ENCODE data around the gene MAG.

MAG gene

DNA sequence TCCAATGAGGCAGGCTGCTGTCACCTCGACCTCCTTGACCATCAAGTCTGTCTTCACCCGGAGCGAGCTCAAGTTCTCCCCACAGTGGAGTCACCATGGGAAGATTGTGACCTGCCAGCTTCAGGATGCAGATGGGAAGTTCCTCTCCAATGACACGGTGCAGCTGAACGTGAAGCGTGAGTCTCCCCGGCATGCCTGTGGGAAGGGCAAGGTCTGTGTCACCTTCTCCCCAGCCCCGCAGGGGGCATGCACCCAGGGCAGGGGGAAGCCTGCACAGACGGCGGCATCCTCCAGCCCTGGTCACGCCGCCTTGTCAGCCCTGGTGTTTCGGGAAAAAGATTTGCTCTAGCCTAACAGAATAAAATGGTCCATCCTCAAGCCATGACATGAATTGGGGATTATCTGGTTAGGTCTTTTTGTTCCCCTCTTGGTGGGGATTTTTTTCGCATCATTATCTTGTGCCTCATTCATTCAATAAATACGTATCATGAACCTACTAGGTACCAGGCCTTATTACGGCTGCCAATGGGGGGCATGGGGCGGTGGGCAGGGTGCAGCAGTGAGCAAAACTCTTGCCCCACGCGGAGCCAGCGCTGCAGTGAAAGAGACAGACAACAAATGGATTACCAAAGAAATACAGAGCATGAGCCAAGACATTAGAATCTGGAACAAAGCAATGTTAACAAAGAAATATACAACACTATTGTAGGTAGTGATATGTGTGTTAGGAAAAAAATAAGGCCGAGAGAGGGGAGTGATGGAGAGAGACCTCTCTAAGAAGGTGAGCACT lies 44.4 kb downstream of the MAG start:
- Histone ChIP-seq H3K27ac (ENCODE audit: low read length) (no peak overlapping the region), H3K4me3 (ENCODE audit: low read length) (no peak overlapping the region), H3K4me1 (ENCODE audit: control insufficient read depth, insufficient read depth, low read length) (no peaks in the 10 kb centered on the region), H3K27me3 (ENCODE audit: control insufficient read depth, insufficient read depth, low read length) (no peaks in the 10 kb centered on the region), H3K9me3 (ENCODE audit: control insufficient read depth, insufficient read depth, low read length) (no peaks in the 10 kb centered on the region), H3K36me3 (ENCODE audit: control insufficient read depth, insufficient read depth, low read length) (no peaks in the 10 kb centered on the region)
- WGBS (ENCODE audit: insufficient coverage, insufficient read length): no CpG with 5 or more reads among the region's 21 CpGs
- no peak for DNase-seq (ENCODE audit: low read depth, low spot score)

DNA sequence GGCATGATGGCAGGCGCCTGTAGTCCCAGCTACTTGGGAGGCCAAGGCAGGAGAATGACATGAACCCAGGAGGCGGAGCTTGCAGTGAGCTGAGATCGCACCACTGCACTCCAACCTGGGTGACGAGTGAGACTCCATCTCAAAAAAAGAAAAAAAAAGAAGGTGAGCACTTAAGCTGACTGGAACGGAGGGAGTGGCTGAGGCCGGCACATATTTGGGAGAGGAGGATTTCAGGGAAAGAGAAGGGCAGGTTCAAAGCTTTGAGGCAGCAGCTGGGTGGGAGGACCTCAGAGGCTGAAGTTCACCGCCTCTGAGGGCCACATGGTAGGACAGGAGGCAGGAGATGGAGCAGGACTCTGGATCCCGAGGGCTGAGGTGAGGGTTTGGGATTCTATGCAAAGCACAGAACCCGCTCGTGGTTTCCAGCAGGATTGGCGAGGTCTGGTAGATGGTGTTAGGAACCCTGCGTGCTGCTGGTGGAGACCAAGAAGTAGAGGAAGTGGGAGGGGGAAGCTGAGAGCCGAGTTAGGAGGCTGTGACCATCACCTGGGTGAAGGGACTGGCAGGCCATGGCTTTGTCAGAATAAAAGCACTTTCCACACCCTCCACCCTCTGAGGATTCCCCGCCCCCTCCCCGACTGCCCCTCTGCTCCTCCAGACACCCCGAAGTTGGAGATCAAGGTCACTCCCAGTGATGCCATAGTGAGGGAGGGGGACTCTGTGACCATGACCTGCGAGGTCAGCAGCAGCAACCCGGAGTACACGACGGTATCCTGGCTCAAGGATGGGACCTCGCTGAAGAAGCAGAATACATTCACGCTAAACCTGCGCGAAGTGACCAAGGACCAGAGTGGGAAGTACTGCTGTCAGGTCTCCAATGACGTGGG lies 45.4 kb downstream of the MAG start:
- DNase-seq (ENCODE audit: low read depth, low spot score): no peak
- H3K27me3 ChIP-seq (ENCODE audit: control insufficient read depth, insufficient read depth, low read length): no peaks in the 10 kb centered on the region
- no peaks in the 10 kb centered on the region for H3K9me3 ChIP-seq (ENCODE audit: control insufficient read depth, insufficient read depth, low read length)
- H3K27ac ChIP-seq (ENCODE audit: low read length): no peak overlapping the region
- WGBS (ENCODE audit: insufficient coverage, insufficient read length): no CpG with 5 or more reads among the region's 25 CpGs
- H3K36me3 ChIP-seq (ENCODE audit: control insufficient read depth, insufficient read depth, low read length): no peaks in the 10 kb centered on the region
- H3K4me1 ChIP-seq (ENCODE audit: control insufficient read depth, insufficient read depth, low read length): no peaks in the 10 kb centered on the region
- H3K4me3 ChIP-seq (ENCODE audit: low read length): no peak overlapping the region

DNA sequence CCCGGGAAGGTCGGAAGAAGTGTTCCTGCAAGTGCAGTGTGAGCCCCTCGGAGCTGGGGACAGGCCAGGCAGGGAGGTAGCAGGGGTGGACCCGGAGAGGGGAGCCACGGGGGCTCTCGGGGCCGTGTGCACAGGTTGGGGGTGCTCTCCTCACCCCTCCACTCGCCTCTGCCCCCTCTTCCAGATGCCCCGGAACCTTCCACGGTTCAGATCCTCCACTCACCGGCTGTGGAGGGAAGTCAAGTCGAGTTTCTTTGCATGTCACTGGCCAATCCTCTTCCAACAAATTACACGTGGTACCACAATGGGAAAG lies 46.0 kb downstream of the MAG start:
- no peaks in the 10 kb centered on the region for H3K36me3 ChIP-seq (ENCODE audit: control insufficient read depth, insufficient read depth, low read length)

DNA sequence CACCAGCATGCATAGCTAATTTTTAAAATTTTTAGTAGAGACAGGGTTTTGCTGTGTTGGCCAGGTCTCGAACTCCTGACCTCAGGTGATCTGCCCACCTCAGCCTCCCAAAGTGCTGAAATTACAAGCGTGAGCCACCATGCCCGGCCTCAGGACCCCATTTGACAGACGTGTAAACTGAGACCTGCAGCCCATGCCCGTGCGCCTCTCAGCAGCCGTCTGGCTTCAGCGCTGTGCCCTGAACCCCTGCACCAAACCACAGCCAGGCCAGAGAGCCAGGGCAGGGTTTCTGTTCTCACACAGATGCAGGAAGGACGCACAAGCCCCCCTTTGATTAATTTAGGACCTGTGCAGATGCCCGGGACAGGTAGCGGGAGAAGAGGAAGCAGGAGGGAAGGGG lies 48.5 kb downstream of the MAG start:
- Histone ChIP-seq H3K4me3 (ENCODE audit: low read length) (no peak overlapping the region), H3K36me3 (ENCODE audit: control insufficient read depth, insufficient read depth, low read length) (no peaks in the 10 kb centered on the region), H3K4me1 (ENCODE audit: control insufficient read depth, insufficient read depth, low read length) (no peaks in the 10 kb centered on the region), H3K27ac (ENCODE audit: low read length) (no peak overlapping the region), H3K27me3 (ENCODE audit: control insufficient read depth, insufficient read depth, low read length) (no peaks in the 10 kb centered on the region), H3K9me3 (ENCODE audit: control insufficient read depth, insufficient read depth, low read length) (no peaks in the 10 kb centered on the region)
- WGBS (ENCODE audit: insufficient coverage, insufficient read length): no CpG with 5 or more reads among the region's 11 CpGs
- no peak for DNase-seq (ENCODE audit: low read depth, low spot score)

More for the DNA sequence above, 46.0 kb downstream of the MAG start:
- no CpG with 5 or more reads among the region's 13 CpGs for WGBS (ENCODE audit: insufficient coverage, insufficient read length)
- Histone ChIP-seq H3K9me3 (ENCODE audit: control insufficient read depth, insufficient read depth, low read length) (no peaks in the 10 kb centered on the region), H3K4me3 (ENCODE audit: low read length) (no peak overlapping the region), H3K27me3 (ENCODE audit: control insufficient read depth, insufficient read depth, low read length) (no peaks in the 10 kb centered on the region), H3K4me1 (ENCODE audit: control insufficient read depth, insufficient read depth, low read length) (no peaks in the 10 kb centered on the region), H3K27ac (ENCODE audit: low read length) (no peak overlapping the region)
- no peak for DNase-seq (ENCODE audit: low read depth, low spot score)

DNA sequence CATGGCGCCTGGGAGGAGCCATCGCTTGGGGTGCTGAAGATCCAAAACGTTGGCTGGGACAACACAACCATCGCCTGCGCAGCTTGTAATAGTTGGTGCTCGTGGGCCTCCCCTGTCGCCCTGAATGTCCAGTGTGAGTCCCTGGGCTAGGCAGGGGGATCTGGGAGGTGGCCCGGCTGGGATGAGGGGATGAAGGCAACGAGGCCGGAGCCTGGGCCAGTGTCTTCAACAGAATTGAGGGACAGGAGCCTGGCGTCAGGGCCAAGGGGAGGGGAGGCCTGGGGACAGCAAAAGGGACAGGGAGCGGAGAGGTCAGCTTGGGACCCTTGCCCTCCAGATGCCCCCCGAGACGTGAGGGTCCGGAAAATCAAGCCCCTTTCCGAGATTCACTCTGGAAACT lies 49.0 kb downstream of the MAG start:
- Histone ChIP-seq H3K27ac (ENCODE audit: low read length) (no peak overlapping the region), H3K27me3 (ENCODE audit: control insufficient read depth, insufficient read depth, low read length) (no peaks in the 10 kb centered on the region), H3K4me1 (ENCODE audit: control insufficient read depth, insufficient read depth, low read length) (no peaks in the 10 kb centered on the region), H3K4me3 (ENCODE audit: low read length) (no peak overlapping the region), H3K9me3 (ENCODE audit: control insufficient read depth, insufficient read depth, low read length) (no peaks in the 10 kb centered on the region), H3K36me3 (ENCODE audit: control insufficient read depth, insufficient read depth, low read length) (no peaks in the 10 kb centered on the region)
- DNase-seq (ENCODE audit: low read depth, low spot score): no peak
- no CpG with 5 or more reads among the region's 16 CpGs for WGBS (ENCODE audit: insufficient coverage, insufficient read length)

DNA sequence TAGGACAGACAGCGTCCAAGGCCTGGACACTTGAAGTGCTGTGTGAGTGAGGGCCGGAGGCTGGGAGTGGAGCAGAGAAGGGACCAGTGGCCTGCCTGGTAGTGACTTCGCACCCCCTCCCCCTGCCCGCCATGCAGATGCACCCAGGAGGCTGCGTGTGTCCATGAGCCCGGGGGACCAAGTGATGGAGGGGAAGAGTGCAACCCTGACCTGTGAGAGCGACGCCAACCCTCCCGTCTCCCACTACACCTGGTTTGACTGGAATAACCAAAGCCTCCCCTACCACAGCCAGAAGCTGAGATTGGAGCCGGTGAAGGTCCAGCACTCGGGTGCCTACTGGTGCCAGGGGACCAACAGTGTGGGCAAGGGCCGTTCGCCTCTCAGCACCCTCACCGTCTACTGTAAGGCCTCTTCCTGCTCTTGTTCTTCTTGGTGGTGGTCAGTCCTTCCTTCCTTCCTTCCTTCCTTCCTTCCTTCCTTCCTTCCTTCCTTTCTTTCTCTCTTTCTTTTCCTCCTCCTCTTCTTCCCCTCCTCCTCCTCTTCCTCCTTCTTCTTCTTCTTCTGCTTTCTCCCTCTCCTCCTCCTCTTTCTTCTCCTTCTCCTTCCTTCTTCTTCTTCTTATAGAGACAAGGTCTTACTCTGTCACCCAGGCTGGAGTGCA lies 49.7 kb downstream of the MAG start:
- no CpG with 5 or more reads among the region's 14 CpGs for WGBS (ENCODE audit: insufficient coverage, insufficient read length)
- Histone ChIP-seq H3K4me3 (ENCODE audit: low read length) (no peak overlapping the region), H3K27me3 (ENCODE audit: control insufficient read depth, insufficient read depth, low read length) (no peaks in the 10 kb centered on the region), H3K9me3 (ENCODE audit: control insufficient read depth, insufficient read depth, low read length) (no peaks in the 10 kb centered on the region), H3K36me3 (ENCODE audit: control insufficient read depth, insufficient read depth, low read length) (no peaks in the 10 kb centered on the region), H3K27ac (ENCODE audit: low read length) (no peak overlapping the region), H3K4me1 (ENCODE audit: control insufficient read depth, insufficient read depth, low read length) (no peaks in the 10 kb centered on the region)
- DNase-seq (ENCODE audit: low read depth, low spot score): no peak

DNA sequence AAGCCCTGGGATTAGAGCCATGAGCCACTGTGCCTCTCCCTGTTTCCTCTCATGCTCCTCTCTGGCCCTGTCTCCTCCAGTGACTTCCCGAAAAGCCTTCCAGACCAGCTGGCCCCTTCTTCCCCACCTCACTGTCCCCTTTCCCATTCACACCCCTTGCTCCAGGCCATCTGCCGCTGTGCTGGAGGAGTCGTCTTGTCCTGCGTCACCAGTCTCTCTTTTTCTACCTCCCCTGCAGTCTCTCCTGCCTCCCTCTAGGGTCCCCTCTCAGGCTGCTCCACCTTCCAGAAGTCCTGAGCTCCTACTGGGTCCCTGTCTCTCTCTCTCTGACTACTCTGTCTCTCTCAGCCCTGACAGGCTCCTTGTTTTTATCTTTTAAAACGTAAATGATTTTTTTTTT lies 50.5 kb downstream of the MAG start:
- WGBS (ENCODE audit: insufficient coverage, insufficient read length): no CpG with 5 or more reads among the region's 5 CpGs
- H3K4me1 ChIP-seq (ENCODE audit: control insufficient read depth, insufficient read depth, low read length): no peaks in the 10 kb centered on the region
- H3K27me3 ChIP-seq (ENCODE audit: control insufficient read depth, insufficient read depth, low read length): no peaks in the 10 kb centered on the region
- DNase-seq (ENCODE audit: low read depth, low spot score): no peak
- H3K9me3 ChIP-seq (ENCODE audit: control insufficient read depth, insufficient read depth, low read length): no peaks in the 10 kb centered on the region
- no peaks in the 10 kb centered on the region for H3K36me3 ChIP-seq (ENCODE audit: control insufficient read depth, insufficient read depth, low read length)
- H3K27ac ChIP-seq (ENCODE audit: low read length): no peak overlapping the region
- no peak overlapping the region for H3K4me3 ChIP-seq (ENCODE audit: low read length)

DNA sequence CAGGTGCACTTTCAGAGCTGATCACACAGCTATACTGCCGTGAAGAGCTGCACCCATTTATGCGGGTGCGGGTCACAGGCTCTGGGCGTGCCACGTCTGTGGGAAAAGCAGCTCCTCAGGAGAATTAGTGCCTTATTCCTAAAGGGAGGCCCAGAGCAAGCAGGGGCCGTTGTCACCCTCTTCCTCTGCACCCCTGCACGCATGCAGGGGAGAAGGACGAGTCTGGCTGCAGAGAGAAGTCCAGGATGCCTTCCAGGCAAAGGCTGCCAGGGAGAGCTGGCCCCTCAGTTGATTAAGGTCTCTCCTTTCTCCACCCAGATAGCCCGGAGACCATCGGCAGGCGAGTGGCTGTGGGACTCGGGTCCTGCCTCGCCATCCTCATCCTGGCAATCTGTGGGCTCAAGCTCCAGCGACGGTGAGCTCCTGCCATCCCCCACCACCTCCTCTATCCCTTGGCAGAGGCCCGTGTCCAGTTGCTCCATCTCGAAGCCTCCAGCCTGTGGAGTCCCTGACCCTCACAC lies 52.6 kb downstream of the MAG start:
- peaks cover 3% of the 10 kb centered on the region; the same call in 1 of the 2 replicates for H3K4me1 ChIP-seq (ENCODE audit: control insufficient read depth, insufficient read depth, low read length)
- DNase-seq (ENCODE audit: low read depth, low spot score): no peak
- H3K36me3 ChIP-seq (ENCODE audit: control insufficient read depth, insufficient read depth, low read length): no peaks in the 10 kb centered on the region
- H3K9me3 ChIP-seq (ENCODE audit: control insufficient read depth, insufficient read depth, low read length): no peaks in the 10 kb centered on the region
- WGBS (ENCODE audit: insufficient coverage, insufficient read length): no CpG with 5 or more reads among the region's 17 CpGs
- no peaks in the 10 kb centered on the region for H3K27me3 ChIP-seq (ENCODE audit: control insufficient read depth, insufficient read depth, low read length)
- no peak overlapping the region for H3K4me3 ChIP-seq (ENCODE audit: low read length)
- H3K27ac ChIP-seq (ENCODE audit: low read length): no peak overlapping the region

DNA sequence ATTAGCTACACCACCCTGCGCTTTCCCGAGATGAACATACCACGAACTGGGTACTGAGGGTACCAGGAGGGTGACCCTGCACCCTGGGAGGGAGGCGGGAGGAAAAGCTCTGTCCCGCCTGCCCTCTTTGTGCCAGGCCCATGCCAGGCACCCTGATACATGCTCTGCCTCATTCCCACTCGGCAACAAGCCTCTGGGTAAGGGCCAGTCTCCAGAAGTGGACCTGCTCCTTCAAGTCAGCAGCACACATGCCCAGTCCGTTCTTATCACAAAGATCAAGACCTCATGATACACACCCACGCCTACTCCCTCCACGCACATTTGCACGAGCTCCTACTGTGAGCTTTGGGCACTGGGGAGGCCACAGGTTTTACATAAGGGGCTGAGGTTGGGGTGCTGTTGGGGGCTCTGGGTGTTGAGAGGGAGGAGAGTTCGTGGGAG lies 53.7 kb downstream of the MAG start:
- H3K4me1 ChIP-seq (ENCODE audit: control insufficient read depth, insufficient read depth, low read length): peaks cover 3% of the 10 kb centered on the region; the same call in 1 of the 2 replicates
- no peak overlapping the region for H3K27ac ChIP-seq (ENCODE audit: low read length)
- no peaks in the 10 kb centered on the region for H3K36me3 ChIP-seq (ENCODE audit: control insufficient read depth, insufficient read depth, low read length)
- H3K4me3 ChIP-seq (ENCODE audit: low read length): no peak overlapping the region
- WGBS (ENCODE audit: insufficient coverage, insufficient read length): no CpG with 5 or more reads among the region's 11 CpGs
- H3K9me3 ChIP-seq (ENCODE audit: control insufficient read depth, insufficient read depth, low read length): no peaks in the 10 kb centered on the region
- DNase-seq (ENCODE audit: low read depth, low spot score): no peak
- H3K27me3 ChIP-seq (ENCODE audit: control insufficient read depth, insufficient read depth, low read length): no peaks in the 10 kb centered on the region
